HepG2 (cell line): ENCODE data around the gene SNX24. TPM values are rescaled to one million over a fixed set of nuclear protein-coding genes. Genes with fewer than 3 reads are reported as not detected.

ENCODE experiments used
- ARNT2 ChIP-seq: sonication (generic); formaldehyde crosslinking; IDR thresholded peaks from 2 replicates; pipeline ENCODE4 v1.8.0; 2022; ENCODE audit warnings: mild to moderate bottlenecking, low read depth, missing genetic modification reagents, moderate library complexity
- ATF2 ChIP-seq: sonication (generic); formaldehyde crosslinking; IDR thresholded peaks from 2 replicates; pipeline ENCODE4 v1.4.0; 2020; ENCODE audit warnings: missing genetic modification reagents
- ATF4 ChIP-seq, 2 experiments: fragments of 450-650 bp in 1 of 2; sonication (generic) in 1 of 2; formaldehyde crosslinking; IDR thresholded peaks; 2 replicates each; pipeline versions ENCODE4 v1.5.0 to v1.8.0; 2020 to 2022; ENCODE audit warnings: mild to moderate bottlenecking in 1 of 2, missing genetic modification reagents in 1 of 2
- CHCHD3 ChIP-seq: sonication (generic); formaldehyde crosslinking; IDR thresholded peaks from 2 replicates; pipeline ENCODE4 v1.8.0; 2022; ENCODE audit warnings: mild to moderate bottlenecking, missing genetic modification reagents, moderate library complexity
- EED ChIP-seq: sonication (generic); formaldehyde crosslinking; IDR thresholded peaks from 2 replicates; pipeline ENCODE4 v1.5.0; 2020; ENCODE audit warnings: mild to moderate bottlenecking, missing genetic modification reagents
- IRF2 ChIP-seq: IDR thresholded peaks from 2 replicates; pipeline ENCODE4 v1.6.1; 2018; ENCODE audit warnings: missing genetic modification reagents, missing compliant biosample characterization
- KDM5B ChIP-seq: sonication (generic); formaldehyde crosslinking; IDR thresholded peaks from 2 replicates; pipeline ENCODE4 v1.4.0; 2020; ENCODE audit warnings: missing genetic modification reagents, mild to moderate bottlenecking, borderline replicate concordance
- MIER2 ChIP-seq: IDR thresholded peaks from 2 replicates; pipeline ENCODE4 v1.6.1; 2016; ENCODE audit warnings: missing biosample characterization, missing genetic modification reagents
- MLLT10 ChIP-seq: sonication (generic); formaldehyde crosslinking; IDR thresholded peaks from 2 replicates; pipeline ENCODE4 v1.4.0; 2020; ENCODE audit warnings: missing genetic modification reagents
- MLXIP ChIP-seq: sonication (generic); formaldehyde crosslinking; IDR thresholded peaks from 2 replicates; pipeline ENCODE4 v1.9.0; 2021; ENCODE audit warnings: missing genetic modification reagents, borderline replicate concordance
- SMAD1 ChIP-seq: sonication (generic); formaldehyde crosslinking; IDR thresholded peaks from 2 replicates; pipeline ENCODE4 v1.4.0; 2020; ENCODE audit warnings: missing genetic modification reagents, low read depth, mild to moderate bottlenecking, borderline replicate concordance
- TEAD2 ChIP-seq: sonication (generic); formaldehyde crosslinking; IDR thresholded peaks from 2 replicates; pipeline ENCODE4 v1.9.0; 2021; ENCODE audit warnings: missing genetic modification reagents
- TRIM24 ChIP-seq: sonication (generic); formaldehyde crosslinking; IDR thresholded peaks from 2 replicates; pipeline ENCODE4 v1.8.0; 2022; ENCODE audit warnings: mild to moderate bottlenecking, missing genetic modification reagents
- ZMYM4 ChIP-seq: sonication (generic); formaldehyde crosslinking; IDR thresholded peaks from 2 replicates; pipeline ENCODE4 v1.8.1; 2023; ENCODE audit warnings: mild to moderate bottlenecking, missing genetic modification reagents
- ZNF124 ChIP-seq: sonication (generic); formaldehyde crosslinking; IDR thresholded peaks from 2 replicates; pipeline ENCODE4 v1.4.0; 2020; ENCODE audit warnings: missing genetic modification reagents
- ZNF20 ChIP-seq: sonication (generic); formaldehyde crosslinking; IDR thresholded peaks from 2 replicates; pipeline ENCODE4 v1.4.0; 2020; ENCODE audit warnings: mild to moderate bottlenecking, moderate library complexity, missing genetic modification reagents
- ZNF460 ChIP-seq: sonication (generic); formaldehyde crosslinking; IDR thresholded peaks from 2 replicates; pipeline ENCODE4 v1.5.1; 2020; ENCODE audit warnings: missing genetic modification reagents, mild to moderate bottlenecking, borderline replicate concordance
- ZNF513 ChIP-seq: sonication (generic); formaldehyde crosslinking; conservative IDR thresholded peaks from 2 replicates; pipeline ENCODE4 v1.5.0; 2020; ENCODE audit warnings: missing genetic modification reagents
- ZNF556 ChIP-seq: sonication (generic); formaldehyde crosslinking; IDR thresholded peaks from 2 replicates; pipeline ENCODE4 v1.4.0; 2020; ENCODE audit warnings: mild to moderate bottlenecking, missing genetic modification reagents, borderline replicate concordance
- ZNF616 ChIP-seq: sonication (generic); formaldehyde crosslinking; IDR thresholded peaks from 2 replicates; pipeline ENCODE4 v1.5.0; 2020; ENCODE audit warnings: low read depth, mild to moderate bottlenecking, missing genetic modification reagents
- ZNF670 ChIP-seq: sonication (generic); formaldehyde crosslinking; IDR thresholded peaks from 2 replicates; pipeline ENCODE4 v1.8.0; 2022; ENCODE audit warnings: mild to moderate bottlenecking, missing genetic modification reagents, borderline replicate concordance
- ZNF816 ChIP-seq: sonication (generic); formaldehyde crosslinking; IDR thresholded peaks from 2 replicates; pipeline ENCODE4 v1.8.0; 2022; ENCODE audit warnings: missing genetic modification reagents, mild to moderate bottlenecking, borderline replicate concordance
- ZSCAN5A ChIP-seq: sonication (generic); formaldehyde crosslinking; IDR thresholded peaks from 2 replicates; pipeline ENCODE4 v1.8.0; 2022; ENCODE audit warnings: mild to moderate bottlenecking, missing genetic modification reagents, borderline replicate concordance
- polyA plus RNA-seq, 8 experiments: library from polyadenylated mRNA; depleted of rRNA in 3 of 8; stranded (reverse) in 7 of 8; unstranded in 1 of 8; fragments of >200 nt; fragmentation: Illumina TruSeq in 4 of 8; extraction: Trizol in 4 of 8; gene quantifications; 2 replicates each; pipeline versions ENCODE4 v1.2.1 to v1.2.3, GENCODE V29; 2011 to 2016; ENCODE audit warnings: low read depth in 4 of 8, missing spikeins in 1 of 8, mixed read lengths in 1 of 8; ENCODE audit not compliant: insufficient read depth in 1 of 8
- total RNA-seq, 5 experiments: library from RNA; depleted of rRNA; stranded (reverse); fragments of >200 nt; fragmentation: Illumina TruSeq; extraction: Trizol; gene quantifications; 2 replicates each; pipeline ENCODE4 v1.2.3, GENCODE V29; 2016; ENCODE audit warnings: low read depth in 1 of 5

SNX24 gene
- total and polyA plus RNA-seq, 2 of the 13 experiments (the other 11 are each of a cell fraction or from before 2014, with no cell fraction given), result 7.2 to 23.7 TPM

GRCh38 chr5:122846051-122846550, 688 bp downstream of the SNX24 start (continued):
- TF ChIP-seq IRF2 (CRISPR knock-in tag) (no peak), TEAD2 (CRISPR knock-in tag) (no peak), ARNT2 (CRISPR knock-in tag) (no peak), ZNF513 (CRISPR knock-in tag) (no peak), ZMYM4 (CRISPR knock-in tag) (no peak), ZNF556 (CRISPR knock-in tag) (no peak), KDM5B (CRISPR knock-in tag) (no peak), CHCHD3 (no peak), MLLT10 (CRISPR knock-in tag) (no peak), SMAD1 (no peak), ZNF460 (no peak), ZNF124 (no peak), ZSCAN5A (CRISPR knock-in tag) (no peak), MLXIP (no peak), ZNF616 (CRISPR knock-in tag) (no peak), ZNF670 (CRISPR knock-in tag) (0 out of 2 replicates have a peak, but pooled peaks have one; percentile 24), MIER2 (CRISPR knock-in tag) (no peak), ATF2 (CRISPR knock-in tag) (no peak), ATF4 (CRISPR knock-in tag; IDR thresholded peaks at IDR 0.05) (no peak), EED (no peak), ZNF20 (CRISPR knock-in tag) (no peak), ZNF816 (CRISPR knock-in tag) (0 out of 2 replicates have a peak, but pooled peaks have one; percentile 59), TRIM24 (CRISPR knock-in tag) (no peak)
